Epidermal melanocyte (primary cell): ENCODE measurements around the gene BRD9.
"Not testable (repeated sequence)": the region's sequence is repeated elsewhere in the genome, so short reads cannot be mapped to it uniquely, and the experiment has no call there.

Experiments used
- DNase-seq: peaks from one replicate; pipeline ENCODE4 v3.0.0; 2011; ENCODE audit warnings: low spot score; ENCODE audit not compliant: insufficient read length

BRD9 gene

DNA sequence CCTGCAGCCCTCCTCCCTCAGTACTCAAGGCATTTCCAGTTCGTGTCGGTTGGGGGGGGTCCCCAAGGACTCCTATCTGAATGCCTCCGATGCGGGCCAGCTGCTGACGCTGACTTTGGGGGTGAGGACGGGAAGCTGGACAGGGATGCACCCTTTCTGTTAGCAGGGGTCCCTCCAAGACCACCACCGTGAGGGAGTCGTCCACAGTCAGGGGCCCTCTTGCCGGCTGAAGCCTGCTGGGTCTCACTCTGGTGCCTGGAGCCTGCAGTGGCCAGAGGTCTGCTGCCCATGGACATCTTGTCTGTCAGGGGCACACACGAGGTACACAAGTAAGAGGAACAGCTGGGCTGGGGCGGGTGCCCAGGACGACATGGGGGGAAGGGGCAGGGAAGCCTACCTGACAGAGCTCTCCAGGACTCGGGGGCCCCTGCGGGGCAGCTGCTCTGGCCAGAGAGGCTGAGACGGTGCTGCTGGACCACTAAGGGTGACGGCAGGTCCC is 32.8 kb downstream of the BRD9 start:
- DNase-seq, result no peak

DNA sequence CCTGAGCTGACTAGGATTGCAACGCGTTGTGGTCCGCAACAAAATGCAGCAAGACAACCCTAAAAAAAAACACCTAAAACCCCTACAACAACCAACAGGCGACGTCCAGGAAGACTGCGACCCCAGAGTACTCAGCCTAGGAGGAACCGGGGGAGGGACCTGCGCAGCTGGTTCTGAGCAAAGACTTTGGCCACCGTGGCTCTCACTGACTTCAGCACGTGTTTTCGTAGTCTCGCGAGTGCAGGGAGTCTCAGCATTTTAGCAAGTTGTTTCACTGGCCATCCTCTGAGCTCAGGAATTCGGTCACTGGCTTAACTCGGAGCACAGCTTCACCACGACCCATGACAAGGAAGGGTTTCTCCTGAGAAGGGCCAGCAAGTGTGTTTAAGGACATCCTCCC is 33.2 kb downstream of the BRD9 start:
- DNase-seq, result no peak

DNA sequence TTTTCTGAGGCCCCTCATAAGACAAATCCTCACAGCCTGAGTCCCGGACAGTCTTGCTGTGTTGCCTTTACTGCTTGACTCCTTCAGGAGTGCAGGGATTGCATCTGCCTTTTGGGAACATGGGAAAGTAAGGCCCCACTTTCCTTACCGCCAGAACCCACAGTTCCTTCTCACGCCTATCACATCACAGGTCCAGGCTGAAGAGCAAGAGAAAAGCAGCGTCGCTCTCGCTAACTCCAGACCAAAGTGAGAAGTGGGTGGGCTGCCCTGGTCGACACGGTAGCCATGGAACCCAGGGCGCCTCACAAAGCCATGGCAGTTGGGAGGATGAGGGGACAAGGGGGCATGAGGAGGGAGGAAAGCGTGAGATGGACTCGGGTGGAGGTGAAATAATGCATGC is 33.9 kb downstream of the BRD9 start:
- no peak for DNase-seq

DNA sequence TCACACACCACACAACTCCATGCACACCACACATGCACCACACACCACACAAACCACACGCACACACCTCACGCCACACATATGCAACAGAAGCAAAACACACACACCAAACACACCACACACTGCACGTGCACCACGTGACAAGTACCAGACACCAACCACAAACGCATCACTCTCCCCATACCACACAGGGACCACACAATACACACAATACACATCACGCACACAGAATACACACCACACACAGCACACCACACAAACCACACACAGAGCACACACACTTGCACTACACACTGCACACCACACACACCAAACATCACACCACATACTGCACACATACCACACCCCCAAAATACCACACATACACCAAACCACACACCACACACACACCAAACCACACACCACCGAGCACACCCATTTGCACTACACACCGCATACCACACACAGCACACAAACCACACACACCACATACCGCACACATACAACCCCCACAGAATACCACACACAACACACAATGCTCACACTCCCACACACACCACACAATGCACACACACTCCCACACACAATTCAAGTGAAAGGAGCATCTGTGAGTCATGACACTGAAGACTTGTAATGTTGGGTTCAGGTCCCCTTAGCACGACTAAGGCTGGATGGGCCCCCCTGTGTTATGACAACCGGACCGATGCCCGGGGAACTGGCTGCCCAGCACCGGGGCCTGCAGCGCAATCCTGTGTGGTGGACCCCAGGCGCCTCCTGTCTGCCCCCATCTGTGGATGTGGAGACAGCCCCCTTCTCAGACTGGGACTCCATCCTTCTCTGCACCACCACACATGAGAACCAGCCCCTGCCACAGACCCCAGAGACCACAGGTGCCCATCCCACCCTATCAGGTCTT is 35.8 kb downstream of the BRD9 start:
- DNase-seq, result no peak

DNA sequence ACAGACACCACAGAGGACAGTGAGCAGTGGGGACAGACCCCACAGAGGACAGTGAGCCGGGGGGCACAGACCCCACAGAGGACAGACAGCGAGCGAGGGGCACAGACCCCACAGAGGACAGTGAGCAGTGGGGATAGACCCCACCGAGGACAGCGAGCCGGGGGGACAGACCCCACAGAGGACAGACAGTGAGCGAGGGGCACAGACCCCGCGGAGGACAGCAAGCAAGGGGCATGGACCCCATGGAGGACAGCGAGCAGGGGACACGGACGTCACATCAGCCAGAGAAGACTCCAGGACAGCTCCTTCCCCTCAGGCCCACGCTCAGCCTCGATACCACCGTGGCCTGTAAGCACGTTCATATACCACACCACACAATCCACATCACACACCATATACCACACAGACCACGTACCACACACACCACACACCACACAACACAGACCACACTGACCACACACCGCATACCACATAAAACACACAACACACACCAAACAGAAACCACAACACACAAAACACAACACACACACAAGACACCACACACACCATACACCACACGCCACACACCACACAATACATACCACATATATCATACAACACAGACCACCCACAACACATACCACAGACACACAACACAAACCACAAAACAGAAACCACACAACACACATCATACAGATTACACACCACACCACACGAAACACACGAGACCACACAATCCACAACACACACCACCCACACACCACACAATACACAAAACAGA is 36.6 kb downstream of the BRD9 start:
- no peak for DNase-seq

DNA sequence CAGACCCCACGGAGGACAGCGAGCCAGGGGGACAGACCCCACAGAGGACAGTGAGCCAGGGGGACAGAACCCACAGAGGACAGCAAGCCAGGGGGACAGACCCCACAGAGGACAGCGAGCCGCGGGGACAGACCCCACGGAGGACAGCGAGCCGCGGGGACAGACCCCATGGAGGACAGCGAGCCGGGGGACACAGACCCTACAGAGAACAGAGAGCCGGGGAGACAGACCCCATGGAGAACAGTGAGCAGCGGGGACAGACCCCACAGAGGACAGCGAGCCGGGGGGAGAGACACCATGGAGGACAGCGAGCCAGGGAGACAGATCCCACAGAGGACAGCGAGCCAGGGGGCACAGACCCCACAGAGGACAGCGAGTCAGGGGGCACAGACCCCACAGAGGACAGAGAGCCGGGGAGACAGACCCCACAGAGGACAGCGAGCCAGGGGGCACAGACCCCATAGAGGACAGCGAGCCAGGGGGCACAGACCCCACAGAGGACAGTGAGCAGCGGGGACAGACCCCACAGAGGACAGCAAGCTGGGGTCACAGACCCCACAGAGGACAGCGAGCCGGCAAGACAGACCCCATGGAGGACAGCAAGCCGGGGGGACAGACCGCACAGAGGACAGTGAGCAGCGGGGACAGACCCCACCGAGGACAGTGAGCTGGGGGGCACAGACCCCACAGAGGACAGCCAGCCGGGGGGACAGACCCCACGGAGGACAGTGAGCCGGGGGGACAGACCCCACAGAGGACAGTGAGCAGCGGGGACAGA is 37.4 kb downstream of the BRD9 start:
- DNase-seq, result no peak

DNA sequence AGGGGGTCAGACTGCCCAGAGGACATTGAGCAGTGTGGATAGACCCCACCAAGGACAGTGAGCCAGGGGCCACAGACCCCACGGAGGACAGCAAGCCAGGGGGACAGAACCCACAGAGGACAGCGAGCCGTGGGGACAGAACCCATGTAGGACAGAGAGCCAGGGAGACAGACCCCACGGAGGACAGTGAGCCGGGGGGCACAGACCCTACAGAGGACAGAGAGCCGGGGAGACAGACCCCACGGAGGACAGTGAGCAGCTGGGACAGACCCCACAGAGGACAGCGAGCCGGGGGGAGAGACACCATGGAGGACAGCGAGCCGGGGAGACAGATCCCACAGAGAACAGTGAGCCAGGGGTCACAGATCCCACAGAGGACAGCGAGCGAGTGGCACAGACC is 38.4 kb downstream of the BRD9 start:
- DNase-seq, result no peak

DNA sequence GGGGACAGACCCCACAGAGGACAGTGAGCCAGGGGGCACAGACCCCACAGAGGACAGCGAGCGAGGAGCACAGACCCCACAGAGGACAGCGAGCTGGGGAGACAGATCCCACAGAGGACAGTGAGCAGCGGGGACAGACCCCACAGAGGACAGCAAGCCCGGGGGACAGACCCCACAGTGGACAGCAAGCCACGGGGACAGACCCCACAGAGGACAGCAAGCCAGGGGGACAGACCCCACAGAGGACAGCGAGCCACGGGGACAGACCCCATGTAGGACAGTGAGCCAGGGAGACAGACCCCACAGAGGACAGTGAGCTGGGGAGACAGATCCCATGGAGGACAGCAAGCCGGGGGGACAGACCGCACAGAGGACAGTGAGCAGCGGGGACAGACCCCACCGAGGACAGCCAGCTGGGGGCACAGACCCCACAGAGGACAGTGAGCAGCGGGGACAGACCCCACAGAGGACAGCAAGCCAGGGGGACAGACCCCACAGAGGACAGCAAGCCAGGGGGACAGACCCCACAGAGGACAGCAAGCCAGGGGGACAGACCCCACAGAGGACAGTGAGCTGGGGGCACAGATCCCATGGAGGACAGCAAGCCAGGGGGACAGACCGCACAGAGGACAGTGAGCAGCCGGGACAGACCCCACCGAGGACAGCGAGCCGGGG is 39.0 kb downstream of the BRD9 start:
- not testable (repeated sequence) for DNase-seq

DNA sequence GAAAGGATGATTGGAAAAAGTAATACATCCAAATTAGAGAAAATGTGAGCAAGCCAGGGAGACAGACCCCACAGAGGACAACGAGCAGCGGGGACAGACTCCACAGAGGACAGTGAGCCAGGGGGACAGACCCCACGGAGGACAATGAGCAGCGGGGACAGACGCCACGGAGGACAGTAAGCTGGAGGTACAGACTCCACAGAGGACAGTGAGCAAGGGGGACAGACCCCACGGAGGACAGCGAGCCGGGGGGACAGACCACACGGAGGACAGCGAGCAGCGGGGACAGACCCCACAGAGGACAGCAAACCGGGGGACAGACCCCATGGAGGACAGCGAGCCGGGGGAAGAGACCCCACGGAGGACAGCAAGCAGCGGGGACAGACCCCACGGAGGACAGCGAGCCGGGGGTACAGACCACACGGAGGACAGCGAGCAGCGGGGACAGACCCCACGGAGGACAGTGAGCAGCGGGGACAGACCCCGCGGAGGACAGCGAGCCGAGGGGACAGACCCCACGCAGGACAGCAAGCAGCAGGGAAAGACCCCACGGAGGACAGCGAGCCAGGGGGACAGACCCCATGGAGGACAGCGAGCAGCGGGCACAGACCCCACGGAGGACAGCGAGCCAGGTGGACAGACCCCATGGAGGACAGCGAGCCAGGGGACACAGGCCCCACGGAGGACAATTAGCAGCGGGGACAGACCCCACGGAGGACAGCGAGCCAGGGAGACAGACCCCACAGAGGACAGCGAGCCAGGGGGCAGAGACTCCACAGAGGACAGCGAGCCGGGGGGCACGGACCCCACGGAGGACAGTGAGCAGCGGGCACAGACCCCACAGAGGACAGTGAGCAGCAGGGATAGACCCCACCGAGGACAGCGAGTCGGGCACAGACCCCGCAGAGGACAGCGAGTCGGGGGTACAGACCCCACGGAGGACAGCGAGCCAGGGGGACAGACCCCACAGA is 39.9 kb downstream of the BRD9 start:
- no peak for DNase-seq

DNA sequence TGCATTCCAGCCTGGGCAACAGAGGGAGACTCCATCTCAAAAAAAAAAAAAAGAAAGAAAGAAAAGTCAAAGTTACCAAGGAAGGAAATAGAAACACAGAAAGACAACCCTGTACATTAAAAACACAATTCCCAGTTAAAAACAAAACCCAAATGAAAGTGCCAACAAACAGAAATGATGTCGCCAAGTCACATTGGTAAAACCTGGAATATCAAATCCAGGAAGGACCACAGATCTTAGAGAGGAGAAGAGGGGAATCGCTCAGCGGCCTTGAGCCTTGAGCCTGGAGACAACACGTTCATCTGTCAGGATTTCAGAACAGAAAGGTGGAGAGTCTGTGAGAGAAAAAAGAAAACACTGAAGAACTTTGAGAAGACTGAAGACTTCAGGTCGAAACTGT is 40.6 kb downstream of the BRD9 start:
- no peak for DNase-seq

DNA sequence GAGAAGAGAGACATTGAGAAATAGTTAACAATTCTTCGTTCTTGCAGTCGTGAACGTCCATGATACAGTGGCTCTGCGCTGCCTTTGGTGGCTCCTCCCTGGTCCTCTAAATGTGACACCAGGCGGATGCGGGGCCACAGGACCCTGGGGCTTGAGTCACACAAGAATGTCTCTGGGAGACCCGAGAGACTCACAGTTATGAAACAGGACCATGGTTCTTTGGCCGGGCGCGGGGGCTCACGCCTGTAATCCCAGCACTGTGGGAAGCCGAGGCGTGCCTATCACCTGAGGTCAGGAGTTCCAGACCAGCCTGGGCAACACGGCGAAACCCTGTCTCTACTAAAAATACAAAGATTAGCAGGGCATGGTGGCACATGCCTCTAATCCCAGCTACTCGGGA is 41.0 kb downstream of the BRD9 start:
- no peak for DNase-seq

DNA sequence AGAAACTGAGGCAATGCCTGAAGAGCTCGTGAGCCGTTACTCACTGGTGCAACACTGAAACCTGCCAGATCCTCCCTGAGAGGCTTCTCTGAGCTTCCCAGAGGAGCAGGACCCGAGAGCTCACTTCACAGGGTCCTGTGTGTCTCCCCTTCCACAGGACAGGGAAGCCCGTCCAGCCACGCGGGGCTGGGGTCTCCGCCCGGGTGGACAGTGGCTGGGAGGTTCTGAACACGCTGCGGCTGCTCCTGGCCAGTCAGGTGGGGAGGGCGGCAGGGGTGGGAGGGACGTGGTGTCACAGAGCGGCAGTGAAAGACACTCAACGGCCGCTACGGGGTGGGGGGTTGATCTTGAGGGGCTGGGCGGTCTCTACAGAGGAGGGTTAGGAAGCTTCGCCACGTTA is 41.5 kb downstream of the BRD9 start:
- no peak for DNase-seq

DNA sequence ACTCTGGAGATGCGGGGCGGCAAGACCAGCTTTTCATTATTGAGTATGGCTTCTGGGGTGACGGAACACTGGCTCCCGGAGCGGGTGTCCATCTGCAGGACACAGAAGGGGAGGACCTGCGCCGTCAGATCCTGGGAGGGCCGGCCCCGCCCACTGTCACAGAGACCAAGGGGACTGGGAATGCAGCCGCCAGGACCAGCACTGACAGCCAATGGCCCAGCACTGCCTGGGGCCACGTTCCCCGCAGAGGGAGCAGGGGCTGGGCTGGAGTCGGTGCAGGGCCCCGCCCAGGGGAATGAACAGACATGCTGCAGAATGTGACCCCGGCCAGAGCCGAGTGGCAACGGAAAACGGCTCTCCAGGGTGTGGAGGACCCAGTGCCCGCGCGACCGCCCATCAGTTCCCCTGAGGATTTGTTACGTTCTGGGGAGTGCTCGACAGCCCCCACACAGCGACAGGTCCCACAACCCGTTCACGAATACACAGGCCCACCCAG is 42.0 kb downstream of the BRD9 start, which contains the start of gene ZDHHC11:
Gene ZDHHC11, minus strand, starts transcription at position 476 of the 496 bp plus-strand sequence. Its CDS starts 384 bp downstream, at position 92.
- no peak for DNase-seq

DNA sequence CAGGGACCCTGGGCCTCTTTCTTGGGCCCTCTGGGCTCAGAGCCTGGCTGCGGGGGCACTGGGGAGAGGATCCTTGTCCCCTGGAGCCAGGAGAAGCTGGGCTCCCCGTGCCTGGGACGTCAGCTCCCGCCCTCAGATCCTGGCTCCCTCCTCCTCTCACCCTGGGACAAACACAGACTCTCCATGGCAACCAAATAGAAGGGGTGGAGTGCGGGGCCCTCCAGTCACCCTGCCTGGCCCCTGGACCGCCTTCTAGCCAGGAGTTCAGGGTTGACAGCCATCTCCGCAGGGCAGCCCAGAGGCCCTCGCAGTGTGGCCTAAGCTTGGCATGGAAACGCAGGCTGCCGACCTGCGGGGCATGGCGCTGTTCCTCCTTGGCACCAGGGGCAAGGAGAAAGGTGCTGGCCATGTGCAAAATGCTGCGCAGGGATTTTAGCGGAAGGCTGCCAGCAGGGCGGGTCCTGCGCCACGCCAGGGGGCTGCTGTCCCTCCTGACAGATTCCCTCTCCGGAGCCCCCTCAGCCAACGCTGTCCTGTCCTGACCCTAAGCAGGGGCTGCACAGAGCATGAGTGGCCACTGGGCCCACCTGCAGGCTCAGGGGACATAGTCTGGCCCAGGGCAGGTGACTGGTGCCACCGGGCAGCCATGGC is 42.8 kb downstream of the BRD9 start:
- no peak for DNase-seq

DNA sequence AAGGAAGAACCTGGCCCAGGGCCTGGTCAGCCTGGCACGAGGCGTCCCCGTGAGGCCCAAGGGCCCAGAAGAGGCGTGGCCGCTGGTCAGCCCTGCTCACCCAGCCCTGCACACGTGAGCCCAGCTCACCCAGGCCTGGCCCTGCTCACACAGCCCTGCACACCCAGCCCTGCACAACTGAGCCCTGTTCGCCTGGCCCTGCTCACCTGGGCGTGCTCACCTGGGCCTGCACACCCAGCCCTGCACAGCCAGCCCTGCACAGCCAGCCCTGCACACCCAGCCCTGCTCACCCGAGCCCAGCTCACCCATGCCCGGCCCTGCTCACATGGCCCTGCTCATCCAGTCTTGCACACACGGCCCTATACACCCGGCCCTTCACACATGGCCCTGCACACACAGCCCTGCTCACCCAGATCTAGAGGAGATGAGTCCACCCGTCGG is 43.9 kb downstream of the BRD9 start:
- DNase-seq, result no peak

DNA sequence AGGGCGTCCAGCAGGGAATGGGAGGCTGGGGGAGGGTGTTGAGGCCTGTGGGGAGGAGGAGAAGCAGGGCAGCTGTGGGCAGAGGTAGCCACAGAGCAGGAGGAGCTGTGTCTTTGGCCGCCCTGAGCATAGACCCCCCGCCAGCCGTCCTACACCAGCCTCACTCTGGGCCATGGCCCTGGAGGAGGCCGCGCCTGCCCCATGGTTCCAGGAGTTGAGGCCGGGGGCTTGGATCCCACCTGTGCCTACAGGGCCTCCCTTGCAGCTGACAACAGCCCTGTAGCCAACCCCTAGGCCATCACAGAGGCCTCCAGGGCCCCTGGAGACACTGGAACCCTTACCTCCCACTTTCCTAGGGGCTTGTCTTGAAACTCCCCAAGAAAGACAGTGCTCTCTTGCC is 44.9 kb downstream of the BRD9 start:
- DNase-seq, result not testable (repeated sequence)

DNA sequence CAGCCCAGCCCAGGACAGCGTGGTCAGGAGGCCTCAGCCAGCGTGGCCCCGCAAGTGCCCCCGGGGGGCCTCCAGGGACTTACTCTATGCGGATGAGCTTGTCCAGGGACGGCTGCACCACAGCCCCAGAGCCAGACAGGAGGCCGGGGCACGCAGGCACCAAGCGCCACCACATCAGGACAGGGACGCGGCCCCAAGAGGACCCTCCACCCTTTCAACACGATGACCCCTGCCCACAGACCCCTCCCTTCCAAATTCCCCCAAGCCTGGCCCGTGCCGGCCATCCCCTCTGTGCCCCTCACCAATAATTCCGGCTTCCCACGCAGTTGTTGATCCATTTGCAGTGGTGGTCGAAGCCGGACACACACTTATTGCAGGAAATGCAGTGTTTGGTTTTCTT is 45.4 kb downstream of the BRD9 start:
- DNase-seq, result not testable (repeated sequence)

DNA sequence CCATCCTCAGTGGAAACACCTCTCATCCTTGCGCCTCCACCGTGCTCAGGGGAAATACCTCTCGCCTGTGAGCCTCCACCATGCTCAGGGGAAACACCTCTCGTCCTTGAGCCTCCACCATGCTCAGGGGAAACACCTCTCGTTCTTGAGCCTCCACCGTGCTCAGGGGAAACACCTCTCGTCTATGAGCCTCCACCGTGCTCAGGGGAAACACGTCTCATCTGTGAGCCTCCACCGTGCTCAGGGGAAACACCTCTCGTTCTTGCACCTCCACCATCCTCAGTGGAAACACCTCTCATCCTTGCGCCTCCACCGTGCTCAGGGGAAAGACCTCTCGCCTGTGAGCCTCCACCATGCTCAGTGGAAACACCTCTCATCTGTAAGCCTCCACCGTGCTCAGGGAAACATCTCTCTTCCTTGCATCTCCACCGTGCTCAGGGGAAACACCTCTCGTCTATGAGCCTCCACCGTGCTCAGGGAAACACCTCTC is 46.0 kb downstream of the BRD9 start:
- not testable (repeated sequence) for DNase-seq
